HG03066 (cell line): ENCODE measurements around the gene GLUD2.
"Not testable (repeated sequence)": the region's sequence is repeated elsewhere in the genome, so short reads cannot be mapped to it uniquely, and the experiment has no call there.

Experiments used
- ATAC-seq: cut with Tn5 transposase; IDR thresholded peaks from one replicate; pipeline ENCODE4 v1.9.1; 2021; ENCODE audit warnings: low read depth; ENCODE audit not compliant: unreplicated experiment

Gene GLUD2

DNA sequence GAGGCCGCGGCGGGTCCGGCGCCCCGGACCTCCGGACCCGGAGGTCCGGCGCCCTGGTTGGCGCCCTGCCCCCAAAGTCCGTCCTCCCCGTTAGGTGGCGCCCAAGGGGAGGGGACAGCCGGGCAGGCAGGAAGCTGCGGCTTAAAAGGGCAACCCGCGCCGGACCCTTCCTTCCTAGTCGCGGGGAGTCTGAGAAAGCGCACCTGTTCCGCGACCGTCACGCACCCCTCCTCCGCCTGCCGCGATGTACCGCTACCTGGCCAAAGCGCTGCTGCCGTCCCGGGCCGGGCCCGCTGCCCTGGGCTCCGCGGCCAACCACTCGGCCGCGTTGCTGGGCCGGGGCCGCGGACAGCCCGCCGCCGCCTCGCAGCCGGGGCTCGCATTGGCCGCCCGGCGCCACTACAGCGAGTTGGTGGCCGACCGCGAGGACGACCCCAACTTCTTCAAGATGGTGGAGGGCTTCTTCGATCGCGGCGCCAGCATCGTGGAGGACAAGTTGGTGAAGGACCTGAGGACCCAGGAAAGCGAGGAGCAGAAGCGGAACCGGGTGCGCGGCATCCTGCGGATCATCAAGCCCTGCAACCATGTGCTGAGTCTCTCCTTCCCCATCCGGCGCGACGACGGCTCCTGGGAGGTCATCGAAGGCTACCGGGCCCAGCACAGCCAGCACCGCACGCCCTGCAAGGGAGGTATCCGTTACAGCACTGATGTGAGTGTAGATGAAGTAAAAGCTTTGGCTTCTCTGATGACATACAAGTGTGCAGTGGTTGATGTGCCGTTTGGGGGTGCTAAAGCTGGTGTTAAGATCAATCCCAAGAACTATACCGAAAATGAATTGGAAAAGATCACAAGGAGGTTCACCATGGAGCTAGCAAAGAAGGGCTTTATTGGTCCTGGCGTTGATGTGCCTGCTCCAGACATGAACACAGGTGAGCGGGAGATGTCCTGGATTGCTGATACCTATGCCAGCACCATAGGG is at the start of gene GLUD2:
TSS of gene GLUD2 (plus strand) at position 170 of the 979 bp plus-strand sequence. CDS start at position 245, 75 bp downstream.
- peak; percentile 66 for ATAC-seq

DNA sequence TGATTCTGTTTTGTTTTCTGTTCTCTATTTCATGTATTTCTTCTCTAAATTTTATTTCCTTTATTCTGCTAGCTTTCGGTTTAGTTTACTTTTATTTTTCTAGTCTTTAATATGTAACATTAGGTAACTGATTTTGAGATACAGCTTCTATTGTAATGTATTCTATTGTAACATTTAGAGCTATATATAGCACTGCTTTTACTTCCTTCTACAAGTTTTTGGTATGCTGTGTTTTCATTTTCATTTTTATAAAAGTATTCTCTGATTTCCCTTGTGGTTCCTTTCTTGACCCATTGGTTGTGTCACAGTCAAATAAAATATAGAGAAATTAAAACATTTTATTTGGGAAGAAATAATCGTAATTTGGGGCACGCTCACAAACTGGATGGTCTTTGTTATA is 48.0 kb upstream of the GLUD2 start:
- ATAC-seq = peak; percentile 61

GRCh38 chrX:121000589-121000988 is 46.8 kb upstream of the GLUD2 start:
- no peak for ATAC-seq

DNA sequence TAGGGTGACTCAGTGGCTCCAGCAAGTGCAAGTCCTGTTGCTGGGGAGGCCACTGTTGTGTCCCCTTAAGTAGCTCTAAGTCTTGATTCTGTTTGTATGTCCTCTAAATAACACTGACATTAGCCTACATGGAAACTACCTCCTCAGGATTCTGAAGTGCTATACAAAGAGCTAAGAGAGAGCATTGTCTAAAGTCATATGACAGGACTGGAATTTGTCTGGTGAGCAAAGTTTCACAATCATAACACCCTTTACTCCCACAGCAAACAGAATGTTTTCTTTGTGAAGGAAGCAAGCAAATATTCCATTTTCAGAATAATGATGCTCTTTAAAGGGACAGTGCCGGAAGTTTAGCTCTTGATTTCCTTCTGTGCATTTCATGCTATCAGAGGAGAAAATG is 38.5 kb upstream of the GLUD2 start:
- ATAC-seq = no peak

DNA sequence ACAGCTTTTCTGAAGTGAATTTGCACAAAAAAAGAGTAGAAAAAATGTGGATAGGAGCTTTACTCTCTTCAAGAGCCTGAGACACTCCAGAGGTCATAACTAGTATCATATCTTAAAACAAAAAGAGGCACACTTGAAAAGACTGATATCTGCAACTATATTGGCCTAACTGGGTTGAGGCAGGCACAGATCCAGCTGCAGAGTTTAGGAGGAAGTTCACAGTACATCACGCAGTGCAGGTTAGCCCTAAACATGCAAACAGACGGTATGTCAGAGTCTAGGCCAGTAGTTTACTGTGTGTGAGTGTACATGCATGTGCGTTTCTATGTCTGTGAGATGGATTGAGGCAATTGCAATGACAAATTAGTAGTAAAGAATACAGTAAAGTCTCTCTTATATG is 37.6 kb upstream of the GLUD2 start:
- no peak for ATAC-seq

- no peak for ATAC-seq
These were observed 37.2 kb upstream of the GLUD2 start for GRCh38 chrX:121010218-121010617.

DNA sequence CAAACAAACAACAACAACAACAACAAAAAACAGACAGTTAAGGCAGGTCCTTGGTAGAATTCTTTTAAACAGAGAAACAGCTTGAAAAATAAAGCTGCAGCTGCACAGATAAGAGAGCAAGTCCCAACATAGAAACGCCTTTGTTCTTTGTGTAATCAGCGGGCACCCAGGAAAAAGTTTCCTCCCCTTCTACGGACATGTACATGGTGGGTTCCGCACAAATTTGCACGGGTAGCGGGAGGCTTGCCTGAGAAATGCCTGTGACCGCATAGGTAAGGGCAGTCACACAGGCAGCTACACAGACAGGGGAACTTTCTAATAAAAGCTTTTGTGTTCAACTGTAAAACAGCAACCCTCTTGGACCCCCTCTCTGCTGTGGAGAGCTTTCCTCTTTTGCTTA is 36.2 kb upstream of the GLUD2 start:
- no peak for ATAC-seq

GRCh38 chrX:121013897-121014455 is 33.4 kb upstream of the GLUD2 start:
- ATAC-seq = no peak

GRCh38 chrX:121014826-121015225 is 32.6 kb upstream of the GLUD2 start:
- ATAC-seq = no peak

DNA sequence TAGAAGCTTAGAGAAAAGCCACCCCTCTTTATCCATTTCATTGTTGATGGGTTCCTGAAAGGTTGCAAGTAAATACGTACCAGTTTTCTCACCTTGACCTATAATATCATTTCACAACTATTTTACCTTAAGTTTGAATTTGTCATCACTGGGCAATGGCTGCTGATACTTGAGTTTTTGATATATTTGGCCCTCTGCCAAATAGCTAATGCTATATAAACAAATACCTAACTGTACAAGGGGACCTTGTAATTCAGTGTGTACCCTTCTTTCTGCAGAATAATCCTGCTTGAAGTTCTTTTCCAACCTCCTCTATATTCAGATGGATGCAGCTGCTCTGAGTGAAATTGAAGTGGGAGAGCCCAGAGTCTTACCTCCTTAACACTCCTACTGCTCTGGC is 19.0 kb upstream of the GLUD2 start:
- ATAC-seq = no peak

DNA sequence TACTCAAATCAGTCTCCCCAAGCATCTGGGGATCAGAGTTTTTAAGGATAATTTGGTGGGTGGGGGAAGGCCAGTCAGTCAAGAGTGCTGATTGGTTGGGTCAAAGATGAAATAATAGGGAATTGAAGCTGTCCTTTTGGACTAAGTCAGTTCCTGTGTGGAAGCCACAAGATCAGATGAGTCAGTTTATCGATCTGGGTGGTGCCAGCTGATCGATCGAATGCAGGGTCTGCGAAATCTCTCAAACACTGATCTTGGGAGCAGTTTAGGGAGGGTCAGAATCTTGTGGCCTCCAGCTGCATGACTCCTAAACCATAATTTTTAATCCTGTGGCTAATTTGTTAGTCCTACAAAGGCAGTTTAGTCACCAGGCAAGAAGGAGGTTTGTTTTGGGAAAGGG is 17.3 kb upstream of the GLUD2 start:
- no peak for ATAC-seq

GRCh38 chrX:121032531-121032930 is 14.9 kb upstream of the GLUD2 start:
- no peak for ATAC-seq

DNA sequence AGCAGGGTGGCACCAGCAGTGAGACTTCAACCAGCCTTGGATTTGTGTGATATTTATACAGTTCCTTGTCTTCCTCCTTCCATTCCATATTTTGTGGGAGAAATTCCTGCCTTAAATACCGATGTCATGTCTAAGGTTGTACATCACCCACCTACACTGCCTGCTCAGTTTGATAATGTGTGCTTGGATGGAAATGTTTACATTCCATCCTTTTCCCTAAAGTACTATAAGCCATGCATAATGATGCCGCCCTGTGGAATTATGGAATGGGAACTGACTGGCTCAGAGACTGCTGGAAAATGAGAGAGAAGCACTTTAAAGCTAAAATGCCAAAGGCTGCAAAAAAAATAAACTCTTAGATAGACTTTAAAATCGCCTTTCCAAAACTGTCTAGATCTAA is 11.3 kb upstream of the GLUD2 start:
- no peak for ATAC-seq

DNA sequence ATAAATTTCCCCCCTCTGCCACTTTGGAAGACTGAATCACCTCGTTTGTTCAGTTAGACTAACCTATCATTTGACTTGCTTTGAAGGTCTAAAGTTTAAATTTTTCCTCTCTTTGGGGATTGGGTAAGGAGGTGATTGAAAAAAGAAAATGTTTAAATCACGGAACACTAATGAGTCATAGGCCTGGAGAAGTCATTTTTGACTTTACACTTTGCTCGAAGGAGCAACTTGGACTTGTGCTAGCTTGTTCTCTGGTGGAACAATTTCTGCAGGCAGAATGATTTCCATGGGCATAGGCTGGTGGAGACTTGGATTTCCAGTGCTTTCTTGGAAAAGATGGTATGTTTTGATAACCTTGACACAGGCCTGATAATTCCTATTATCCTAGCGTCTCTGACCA is 10.5 kb upstream of the GLUD2 start:
- no peak for ATAC-seq

- ATAC-seq = no peak
These were observed 3.4 kb downstream of the GLUD2 start for GRCh38 chrX:121050781-121051180.

GRCh38 chrX:121052122-121052521 is 4.7 kb downstream of the GLUD2 start:
- no peak for ATAC-seq

DNA sequence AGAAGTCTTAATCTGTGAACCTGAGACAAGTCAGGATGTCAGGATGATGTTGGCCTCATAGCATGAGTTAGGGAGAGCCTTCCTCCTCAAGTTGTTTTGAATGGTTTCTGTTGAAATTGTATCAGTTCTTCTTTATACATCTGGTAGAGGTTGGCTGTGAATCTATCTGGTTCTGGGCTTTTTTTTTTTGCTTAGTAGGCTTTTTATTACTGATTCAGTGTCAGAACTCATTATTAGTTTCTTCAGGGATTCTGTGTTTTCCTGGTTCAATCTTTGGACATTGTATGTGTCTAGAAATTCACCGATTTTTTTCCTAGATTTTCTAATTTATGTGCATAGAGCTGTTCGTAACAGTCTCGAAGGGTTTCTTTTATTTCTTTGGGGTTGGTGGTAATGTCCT is 14.9 kb downstream of the GLUD2 start:
- ATAC-seq = no peak

DNA sequence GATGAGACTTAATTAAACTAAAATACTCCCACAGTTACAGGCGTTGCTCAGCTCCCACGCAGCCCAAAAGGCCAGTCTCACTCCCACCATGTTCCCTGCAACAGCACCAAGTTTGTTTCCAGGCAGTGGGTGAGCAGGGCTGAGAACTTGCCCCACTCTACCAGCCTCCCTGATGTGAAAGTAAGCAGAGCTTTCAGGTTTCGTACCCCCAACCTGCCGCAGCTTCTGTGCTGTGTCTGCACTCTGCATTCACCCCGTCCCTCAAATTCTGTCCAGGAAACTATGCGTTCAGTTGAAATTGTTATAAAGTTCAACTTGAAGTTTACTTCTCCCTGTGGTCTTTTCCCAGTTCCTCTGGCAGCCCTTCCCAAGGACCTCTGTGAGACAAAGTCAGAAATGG is 17.2 kb downstream of the GLUD2 start:
- ATAC-seq = no peak

DNA sequence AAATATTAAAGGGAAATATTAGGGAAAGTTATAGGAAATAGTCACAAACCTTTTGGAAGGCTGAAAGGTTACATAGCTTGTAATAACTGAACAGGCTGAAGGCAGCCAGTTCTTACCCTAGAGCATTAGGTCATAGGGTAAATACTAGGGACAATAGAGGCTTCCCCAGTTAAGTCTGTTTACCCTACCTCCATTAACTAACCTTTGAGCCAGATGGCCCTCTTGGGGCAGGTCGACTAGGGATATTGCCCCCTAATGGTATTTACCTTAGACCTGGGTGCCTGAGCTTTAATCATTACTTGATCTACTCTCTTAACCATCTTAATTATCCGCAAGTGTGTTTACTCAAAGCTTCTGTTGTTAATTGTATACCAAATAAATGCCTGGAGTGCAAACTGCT is 36.8 kb downstream of the GLUD2 start:
- ATAC-seq = not testable (repeated sequence)

DNA sequence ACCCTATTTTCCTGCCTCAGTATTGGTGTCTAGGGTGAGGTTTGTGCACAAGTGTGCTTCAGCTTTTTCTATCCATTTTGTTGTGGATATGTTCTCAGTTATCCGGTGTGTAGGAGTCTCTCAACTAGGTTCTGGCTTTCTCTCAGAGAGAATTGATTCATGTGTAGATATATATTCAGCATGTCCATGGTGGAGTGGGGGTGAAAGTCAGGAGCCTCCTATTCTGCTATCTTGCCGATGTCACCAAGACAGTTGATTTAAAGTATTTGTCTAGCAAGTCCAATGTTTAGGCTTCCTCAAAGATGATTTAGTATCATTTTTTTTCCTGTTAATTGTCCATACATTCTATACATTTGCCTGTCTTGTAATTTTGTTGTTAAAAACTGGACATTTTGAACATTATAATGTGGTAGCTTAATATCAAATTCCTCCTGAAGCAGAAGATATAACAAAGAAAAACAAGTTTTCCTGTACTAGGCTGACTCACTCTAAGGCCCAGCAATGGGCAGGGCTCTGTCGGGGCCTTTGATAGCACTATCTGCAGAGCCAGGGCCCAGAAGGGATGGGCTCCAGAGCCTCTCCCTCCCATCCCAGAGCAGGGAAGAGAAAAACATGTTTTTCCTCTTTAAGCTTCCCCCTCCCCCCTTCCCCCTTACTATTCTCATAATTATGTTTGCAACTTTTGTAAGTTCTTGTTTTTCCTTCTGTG is 37.6 kb downstream of the GLUD2 start:
- no peak for ATAC-seq

DNA sequence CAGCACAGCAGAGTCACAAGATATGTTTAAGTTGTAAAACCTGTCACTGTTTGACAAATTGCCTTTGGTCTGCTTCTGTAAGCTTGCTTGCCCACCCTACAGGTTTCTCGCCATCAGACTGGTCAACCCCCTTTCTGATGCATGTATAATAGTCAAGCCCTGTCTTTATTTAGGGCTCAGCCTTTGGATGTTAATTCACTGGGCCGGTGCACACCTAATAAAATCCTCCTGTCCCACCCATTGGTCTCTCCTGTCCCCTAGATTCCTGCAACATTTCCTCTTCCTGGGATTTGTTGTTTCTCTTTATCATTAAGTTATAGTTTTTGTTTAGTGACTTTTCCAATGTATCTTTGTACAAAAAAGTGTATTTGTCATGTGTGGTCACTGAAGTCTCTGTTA is 38.2 kb downstream of the GLUD2 start:
- ATAC-seq = no peak
